Measurements from ENCODE around the gene ZNF862. TPM values are rescaled to one million over a fixed set of nuclear protein-coding genes. Genes with fewer than 3 reads are reported as not detected.

Gene ZNF862
- total and polyA plus RNA-seq, 9 donors, result 7.9 to 15.4 (median 8.7) TPM

- no peak for DNase-seq
- 86% methylated on average over 5 of the region's 10 CpGs for WGBS (ENCODE audit: insufficient coverage)
- Histone ChIP-seq H3K36me3 (ENCODE audit: control insufficient read depth, insufficient read depth, low read length) (no peaks in the 10 kb centered on the region), H3K4me3 (ENCODE audit: low read length) (no peak overlapping the region), H3K4me1 (ENCODE audit: control insufficient read depth, insufficient read depth, low read length) (no peaks in the 10 kb centered on the region), H3K9me3 (replicated peaks; ENCODE audit: control insufficient read depth, low read depth, low read length) (no peaks in the 10 kb centered on the region), H3K27ac (ENCODE audit: low read length) (no peak overlapping the region), H3K27me3 (ENCODE audit: control insufficient read depth, insufficient read depth, low read length) (peaks cover 2% of the 10 kb centered on the region)
Observed at GRCh38 chr7:149808311-149808710, 29.9 kb upstream of the ZNF862 start.

- DNase-seq, result no peak
- Histone ChIP-seq H3K4me1 (ENCODE audit: control insufficient read depth, insufficient read depth, low read length) (no peaks in the 10 kb centered on the region), H3K9me3 (replicated peaks; ENCODE audit: control insufficient read depth, low read depth, low read length) (no peaks in the 10 kb centered on the region), H3K36me3 (ENCODE audit: control insufficient read depth, insufficient read depth, low read length) (no peaks in the 10 kb centered on the region), H3K27me3 (ENCODE audit: control insufficient read depth, insufficient read depth, low read length) (peaks cover 2% of the 10 kb centered on the region), H3K4me3 (ENCODE audit: low read length) (no peak overlapping the region), H3K27ac (ENCODE audit: low read length) (no peak overlapping the region)
- 75% methylated on average over 1 of the region's 2 CpGs for WGBS (ENCODE audit: insufficient coverage)
Observed at GRCh38 chr7:149809215-149809614, 29.0 kb upstream of the ZNF862 start.

GRCh38 chr7:149811221-149811620 lies 27.0 kb upstream of the ZNF862 start:
- no peaks in the 10 kb centered on the region for H3K9me3 ChIP-seq (replicated peaks; ENCODE audit: control insufficient read depth, low read depth, low read length)
- H3K27ac ChIP-seq (ENCODE audit: low read length), result no peak overlapping the region
- peaks cover 2% of the 10 kb centered on the region for H3K4me1 ChIP-seq (ENCODE audit: control insufficient read depth, insufficient read depth, low read length)
- H3K36me3 ChIP-seq (ENCODE audit: control insufficient read depth, insufficient read depth, low read length), result no peaks in the 10 kb centered on the region
- DNase-seq, result no peak
- no peak overlapping the region for H3K4me3 ChIP-seq (ENCODE audit: low read length)
- H3K27me3 ChIP-seq (ENCODE audit: control insufficient read depth, insufficient read depth, low read length), result no peaks in the 10 kb centered on the region
- WGBS (ENCODE audit: insufficient coverage), result 17% methylated on average over 1 of the region's 3 CpGs

DNA sequence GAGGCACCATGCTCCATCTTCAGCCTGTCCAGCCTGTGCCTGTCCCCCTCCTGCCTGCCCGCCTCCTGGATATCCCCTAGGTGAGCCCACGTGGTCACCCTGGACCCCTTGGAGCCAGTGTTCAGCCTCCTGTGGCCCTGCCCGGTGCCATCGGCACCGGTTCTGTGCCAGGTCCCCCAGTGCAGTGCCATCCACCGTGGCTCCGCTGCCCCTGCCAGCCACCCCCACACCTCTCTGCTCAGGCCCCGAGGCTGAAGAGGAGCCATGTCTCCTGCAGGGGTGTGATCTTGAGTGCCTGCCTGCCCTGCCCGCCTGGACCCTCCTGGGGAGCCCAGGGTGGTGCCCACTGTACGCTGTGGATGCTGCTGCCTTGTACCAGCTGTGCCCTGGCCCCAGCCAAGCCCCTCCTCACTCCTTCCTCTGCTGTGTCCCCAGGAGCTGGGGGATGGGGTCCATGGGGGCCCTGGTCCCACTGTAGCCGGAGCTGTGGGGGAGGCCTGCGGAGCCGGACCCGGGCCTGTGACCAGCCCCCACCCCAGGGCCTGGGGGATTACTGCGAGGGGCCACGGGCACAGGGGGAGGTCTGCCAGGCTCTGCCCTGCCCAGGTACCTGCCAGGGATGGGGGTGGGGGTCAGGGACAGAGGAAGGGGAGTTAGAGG lies 26.2 kb upstream of the ZNF862 start:
- 83% methylated on average over 13 of the region's 16 CpGs for WGBS (ENCODE audit: insufficient coverage)
- Histone ChIP-seq H3K4me3 (ENCODE audit: low read length) (no peak overlapping the region), H3K36me3 (ENCODE audit: control insufficient read depth, insufficient read depth, low read length) (no peaks in the 10 kb centered on the region), H3K4me1 (ENCODE audit: control insufficient read depth, insufficient read depth, low read length) (peaks cover 2% of the 10 kb centered on the region), H3K27ac (ENCODE audit: low read length) (no peak overlapping the region), H3K27me3 (ENCODE audit: control insufficient read depth, insufficient read depth, low read length) (no peaks in the 10 kb centered on the region), H3K9me3 (replicated peaks; ENCODE audit: control insufficient read depth, low read depth, low read length) (no peaks in the 10 kb centered on the region)
- DNase-seq, result no peak

DNA sequence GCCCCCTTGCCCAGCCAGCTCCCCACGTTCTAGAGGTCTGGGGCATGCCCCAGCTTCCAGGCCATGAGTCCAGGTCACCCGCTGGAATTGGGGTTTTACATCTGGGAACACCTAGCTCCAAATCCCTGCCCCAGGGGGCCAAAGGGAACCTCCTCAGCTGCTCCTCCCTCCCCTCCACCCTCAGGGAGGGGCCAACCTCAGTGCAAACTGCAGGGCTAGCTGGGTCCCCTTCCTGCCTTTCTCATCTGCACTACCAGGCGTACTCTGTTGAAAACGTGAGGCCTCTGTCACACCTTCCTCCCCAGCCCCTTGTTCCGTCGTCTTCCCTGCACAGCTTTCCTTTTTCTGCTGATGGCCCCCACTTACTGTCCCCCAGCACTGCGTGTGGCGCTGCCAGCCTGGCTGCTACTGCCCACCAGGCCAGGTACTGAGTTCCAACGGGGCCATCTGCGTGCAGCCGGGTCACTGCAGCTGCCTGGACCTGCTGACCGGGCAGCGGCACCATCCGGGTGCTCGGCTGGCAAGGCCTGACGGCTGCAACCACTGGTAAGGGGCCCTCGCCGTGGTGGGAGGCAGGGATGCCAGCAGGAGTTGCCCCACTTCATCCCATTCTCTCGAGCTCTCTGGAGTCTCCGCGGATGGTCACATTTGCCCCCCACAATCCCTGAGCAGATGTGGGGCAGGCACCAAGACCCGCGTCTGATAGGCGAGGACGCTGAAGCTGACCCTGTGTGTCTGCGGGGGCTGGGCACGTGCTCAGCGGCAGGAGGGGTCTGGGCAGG lies 24.7 kb upstream of the ZNF862 start:
- no peaks in the 10 kb centered on the region for H3K36me3 ChIP-seq (ENCODE audit: control insufficient read depth, insufficient read depth, low read length)
- no peak for DNase-seq
- no peaks in the 10 kb centered on the region for H3K9me3 ChIP-seq (replicated peaks; ENCODE audit: control insufficient read depth, low read depth, low read length)
- H3K27me3 ChIP-seq (ENCODE audit: control insufficient read depth, insufficient read depth, low read length), result no peaks in the 10 kb centered on the region
- no peak overlapping the region for H3K27ac ChIP-seq (ENCODE audit: low read length)
- H3K4me1 ChIP-seq (ENCODE audit: control insufficient read depth, insufficient read depth, low read length), result peaks cover 5% of the 10 kb centered on the region
- WGBS (ENCODE audit: insufficient coverage), result 77% methylated on average over 19 of the region's 28 CpGs
- no peak overlapping the region for H3K4me3 ChIP-seq (ENCODE audit: low read length)

DNA sequence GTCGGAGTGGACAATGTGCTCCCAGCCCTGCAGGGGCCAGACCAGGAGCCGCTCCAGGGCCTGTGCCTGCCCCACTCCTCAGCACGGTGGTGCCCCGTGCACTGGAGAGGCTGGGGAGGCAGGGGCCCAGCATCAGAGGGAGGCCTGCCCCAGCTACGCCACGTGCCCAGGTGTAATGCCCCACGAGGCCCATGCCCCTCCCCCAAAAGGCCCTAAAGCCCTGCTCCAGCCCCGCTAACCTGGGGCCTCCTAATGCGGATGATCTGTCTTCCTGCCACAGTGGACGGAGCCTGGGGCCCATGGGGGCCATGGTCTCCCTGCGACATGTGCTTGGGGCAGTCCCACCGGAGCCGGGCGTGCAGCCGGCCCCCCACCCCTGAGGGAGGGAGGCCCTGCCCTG lies 23.7 kb upstream of the ZNF862 start:
- no peak overlapping the region for H3K4me3 ChIP-seq (ENCODE audit: low read length)
- no peaks in the 10 kb centered on the region for H3K27me3 ChIP-seq (ENCODE audit: control insufficient read depth, insufficient read depth, low read length)
- no peak overlapping the region for H3K27ac ChIP-seq (ENCODE audit: low read length)
- WGBS (ENCODE audit: insufficient coverage), result 55% methylated on average over 14 of the region's 15 CpGs
- H3K4me1 ChIP-seq (ENCODE audit: control insufficient read depth, insufficient read depth, low read length), result peaks cover 11% of the 10 kb centered on the region
- H3K9me3 ChIP-seq (replicated peaks; ENCODE audit: control insufficient read depth, low read depth, low read length), result no peaks in the 10 kb centered on the region
- DNase-seq, result no peak
- H3K36me3 ChIP-seq (ENCODE audit: control insufficient read depth, insufficient read depth, low read length), result no peaks in the 10 kb centered on the region

- Histone ChIP-seq H3K36me3 (ENCODE audit: control insufficient read depth, insufficient read depth, low read length) (no peaks in the 10 kb centered on the region), H3K9me3 (replicated peaks; ENCODE audit: control insufficient read depth, low read depth, low read length) (no peaks in the 10 kb centered on the region), H3K4me1 (ENCODE audit: control insufficient read depth, insufficient read depth, low read length) (peaks cover 11% of the 10 kb centered on the region), H3K4me3 (ENCODE audit: low read length) (no peak overlapping the region), H3K27ac (ENCODE audit: low read length) (no peak overlapping the region), H3K27me3 (ENCODE audit: control insufficient read depth, insufficient read depth, low read length) (no peaks in the 10 kb centered on the region)
- no peak for DNase-seq
- WGBS (ENCODE audit: insufficient coverage), result 91% methylated on average over 7 of the region's 12 CpGs
Observed at GRCh38 chr7:149815121-149815520, 23.1 kb upstream of the ZNF862 start.

- Histone ChIP-seq H3K27ac (ENCODE audit: low read length) (no peak overlapping the region), H3K36me3 (ENCODE audit: control insufficient read depth, insufficient read depth, low read length) (no peaks in the 10 kb centered on the region), H3K27me3 (ENCODE audit: control insufficient read depth, insufficient read depth, low read length) (no peaks in the 10 kb centered on the region), H3K4me3 (ENCODE audit: low read length) (no peak overlapping the region), H3K9me3 (replicated peaks; ENCODE audit: control insufficient read depth, low read depth, low read length) (no peaks in the 10 kb centered on the region), H3K4me1 (ENCODE audit: control insufficient read depth, insufficient read depth, low read length) (peaks cover 11% of the 10 kb centered on the region)
- 57% methylated on average over 13 of the region's 16 CpGs for WGBS (ENCODE audit: insufficient coverage)
- no peak for DNase-seq
Observed at GRCh38 chr7:149815661-149816266, 22.4 kb upstream of the ZNF862 start.

DNA sequence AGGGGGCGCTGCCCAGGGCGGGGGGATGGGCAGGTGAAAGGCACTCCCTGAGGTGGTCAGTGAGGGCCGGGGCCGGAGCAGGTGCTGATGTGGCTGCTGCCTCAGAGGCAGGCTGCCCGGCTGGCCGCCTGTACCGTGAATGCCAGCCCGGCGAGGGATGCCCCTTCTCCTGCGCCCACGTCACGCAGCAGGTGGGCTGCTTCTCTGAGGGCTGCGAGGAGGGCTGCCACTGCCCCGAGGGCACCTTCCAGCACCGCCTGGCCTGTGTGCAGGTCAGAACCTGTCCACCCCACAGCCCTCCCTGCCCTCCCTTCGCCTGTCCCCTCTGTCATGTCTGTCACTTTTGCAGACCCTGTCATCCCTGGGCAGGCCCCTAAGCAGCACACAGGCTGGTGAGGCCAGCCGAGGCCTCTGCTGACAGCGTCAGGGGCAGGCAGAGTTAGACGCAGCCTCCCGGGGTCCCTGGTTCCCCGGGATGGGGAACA lies 21.9 kb upstream of the ZNF862 start:
- Histone ChIP-seq H3K4me1 (ENCODE audit: control insufficient read depth, insufficient read depth, low read length) (peaks cover 15% of the 10 kb centered on the region), H3K27me3 (ENCODE audit: control insufficient read depth, insufficient read depth, low read length) (no peaks in the 10 kb centered on the region), H3K9me3 (replicated peaks; ENCODE audit: control insufficient read depth, low read depth, low read length) (no peaks in the 10 kb centered on the region), H3K4me3 (ENCODE audit: low read length) (no peak overlapping the region), H3K36me3 (ENCODE audit: control insufficient read depth, insufficient read depth, low read length) (no peaks in the 10 kb centered on the region), H3K27ac (ENCODE audit: low read length) (no peak overlapping the region)
- 73% methylated on average over 21 of the region's 21 CpGs for WGBS (ENCODE audit: insufficient coverage)
- DNase-seq, result no peak

GRCh38 chr7:149816794-149817193 lies 21.4 kb upstream of the ZNF862 start:
- Histone ChIP-seq H3K27ac (ENCODE audit: low read length) (no peak overlapping the region), H3K36me3 (ENCODE audit: control insufficient read depth, insufficient read depth, low read length) (no peaks in the 10 kb centered on the region), H3K4me3 (ENCODE audit: low read length) (no peak overlapping the region), H3K27me3 (ENCODE audit: control insufficient read depth, insufficient read depth, low read length) (no peaks in the 10 kb centered on the region), H3K9me3 (replicated peaks; ENCODE audit: control insufficient read depth, low read depth, low read length) (no peaks in the 10 kb centered on the region), H3K4me1 (ENCODE audit: control insufficient read depth, insufficient read depth, low read length) (peaks cover 20% of the 10 kb centered on the region)
- 55% methylated on average over 3 of the region's 4 CpGs for WGBS (ENCODE audit: insufficient coverage)
- DNase-seq, result no peak
